Testis (tissue), 2 donors: Measurements from ENCODE around the gene GPR68.

Source experiments
- CTCF ChIP-seq, 3 experiments: fragments of 450-650 bp in 2 of 3; fragments of 200-600 bp in 1 of 3; sonication (generic) in 1 of 3; IDR thresholded peaks; one replicate each; pipeline ENCODE4 v1.5.1; 2016 to 2019; ENCODE audit warnings: antibody characterized with exemption in 3 of 3, mild to moderate bottlenecking in 2 of 3, moderate library complexity in 1 of 3
- POLR2A ChIP-seq: fragments of 450-650 bp; IDR thresholded peaks from one replicate; pipeline ENCODE4 v1.6.1; 2017; ENCODE audit warnings: antibody characterized with exemption, mild to moderate bottlenecking, moderate library complexity

GRCh38 chr14:91187271-91187670 is 57.2 kb downstream of the GPR68 start:
- TF ChIP-seq POLR2A: no peak
- TF ChIP-seq CTCF (IDR thresholded peaks at IDR 0.05): no peak
